B cell (primary cell): ENCODE measurements around the gene FNDC11.

Experiments used
- CTCF ChIP-seq: fragments of 200-600 bp; IDR thresholded peaks from one replicate; pipeline ENCODE4 v1.8.0; 2022; ENCODE audit warnings: antibody characterized with exemption, mild to moderate bottlenecking
- EZH2 ChIP-seq: IDR thresholded peaks from 2 replicates; pipeline ENCODE4 v1.6.1; 2012; ENCODE audit warnings: borderline replicate concordance, low read depth, mild to moderate bottlenecking, moderate library complexity, low read length; ENCODE audit not compliant: insufficient read depth, poor library complexity, severe bottlenecking

GRCh38 chr20:63560333-63560805 is 6.4 kb downstream of the FNDC11 start:
- TF ChIP-seq CTCF: no peak
- no peak for TF ChIP-seq EZH2
